ENCODE results near the gene KBTBD2.

GRCh38 chr7:32936689-32937088 lies 45.1 kb upstream of the KBTBD2 start:
- TF ChIP-seq CTCF (IDR thresholded peaks at IDR 0.05) (no peak), POLR2AphosphoS5 (IDR thresholded peaks at IDR 0.05) (no peak)
